K562 (cell line): ENCODE results near the gene EZH2. TPM values are rescaled to one million over a fixed set of nuclear protein-coding genes. Genes with fewer than 3 reads are reported as not detected.
A peak's percentile ranks its signal among the peaks of the same experiment; 100 is the strongest.

Source experiments
- CBFA2T2 ChIP-seq: fragments of 450-650 bp; conservative IDR thresholded peaks from 2 replicates; pipeline ENCODE4 v1.6.1; 2017; ENCODE audit warnings: mild to moderate bottlenecking
- CC2D1A ChIP-seq: fragments of 450-650 bp; IDR thresholded peaks from 2 replicates; pipeline ENCODE4 v1.6.1; 2017; ENCODE audit warnings: mild to moderate bottlenecking
- CREB1 ChIP-seq, 2 experiments: sonication (generic) in 1 of 2; formaldehyde crosslinking in 1 of 2; IDR thresholded peaks; 2 replicates each; pipeline versions ENCODE4 v1.6.1 to v1.8.0; 2012 to 2022; ENCODE audit warnings: inconsistent platforms in 1 of 2, mild to moderate bottlenecking in 1 of 2, missing genetic modification reagents in 1 of 2, moderate library complexity in 1 of 2
- DPF2 ChIP-seq: fragments of 450-650 bp; IDR thresholded peaks from 2 replicates; pipeline ENCODE4 v1.6.1; 2016
- ELF4 ChIP-seq: fragments of 450-650 bp; formaldehyde crosslinking; IDR thresholded peaks from 2 replicates; pipeline ENCODE4 v1.4.0; 2022; ENCODE audit warnings: missing genetic modification characterization
- EP300 ChIP-seq: IDR thresholded peaks from 2 replicates; pipeline ENCODE4 v1.6.1; 2012; ENCODE audit warnings: low read length, improper control_type of control experiment
- FOXM1 ChIP-seq, 2 experiments: fragments of 450-650 bp in 1 of 2; sonication (generic) in 1 of 2; formaldehyde crosslinking in 1 of 2; IDR thresholded peaks; 2 replicates each; pipeline versions ENCODE4 v1.6.1 to v1.9.0; 2017 to 2022; ENCODE audit warnings: low read depth in 2 of 2, mild to moderate bottlenecking in 2 of 2, missing genetic modification reagents in 1 of 2, moderate library complexity in 1 of 2
- GATAD2A ChIP-seq: fragments of 450-650 bp; IDR thresholded peaks from 2 replicates; pipeline ENCODE4 v1.6.1; 2017
- HDAC1 ChIP-seq, 2 experiments: fragments of 450-650 bp; IDR thresholded peaks; 2 replicates each; pipeline ENCODE4 v1.6.1; 2016 to 2017; ENCODE audit warnings: inconsistent platforms in 1 of 2, mild to moderate bottlenecking in 1 of 2, moderate library complexity in 1 of 2
- HDAC2 ChIP-seq: fragments of 450-650 bp; IDR thresholded peaks from 2 replicates; pipeline ENCODE4 v1.6.1; 2016; ENCODE audit warnings: mild to moderate bottlenecking
- JUND ChIP-seq, 2 experiments: IDR thresholded peaks; 2 replicates in 1 of 2; 3 replicates in 1 of 2; pipeline ENCODE4 v1.6.1; 2011; ENCODE audit warnings: borderline replicate concordance in 2 of 2, low read depth in 2 of 2, low read length in 2 of 2, improper control_type of control experiment in 1 of 2, missing biosample characterization in 1 of 2, missing genetic modification characterization in 1 of 2, missing genetic modification reagents in 1 of 2
- KAT7 ChIP-seq: sonication (generic); formaldehyde crosslinking; IDR thresholded peaks from 2 replicates; pipeline ENCODE4 v1.8.0; 2022; ENCODE audit warnings: missing genetic modification reagents, mild to moderate bottlenecking, borderline replicate concordance
- KLF16 ChIP-seq: IDR thresholded peaks from 2 replicates; pipeline ENCODE4 v1.6.1; 2016; ENCODE audit warnings: antibody characterized with exemption
- MLX ChIP-seq, 2 experiments: fragments of 450-650 bp in 1 of 2; sonication (generic) in 1 of 2; formaldehyde crosslinking; conservative IDR thresholded peaks; 2 replicates each; pipeline versions ENCODE4 v1.4.0 to v1.8.1; 2020 to 2022; ENCODE audit warnings: mild to moderate bottlenecking in 1 of 2, missing genetic modification reagents in 1 of 2
- MYNN ChIP-seq, 2 experiments: sonication (generic); formaldehyde crosslinking in 1 of 2; IDR thresholded peaks; 2 replicates each; pipeline versions ENCODE4 v1.5.0 to v1.6.1; 2016 to 2020; ENCODE audit warnings: antibody characterized with exemption in 1 of 2, missing genetic modification reagents in 1 of 2
- NR2F6 ChIP-seq: fragments of 450-650 bp; formaldehyde crosslinking; IDR thresholded peaks from 2 replicates; pipeline ENCODE4 v1.4.0; 2020; ENCODE audit warnings: mild to moderate bottlenecking
- NR3C1 ChIP-seq: sonication (generic); formaldehyde crosslinking; IDR thresholded peaks from 2 replicates; pipeline ENCODE4 v1.8.1; 2022; ENCODE audit warnings: missing genetic modification reagents
- PML ChIP-seq: IDR thresholded peaks from 2 replicates; pipeline ENCODE4 v1.6.1; 2012; ENCODE audit warnings: low read length, inconsistent platforms
- POLR3A ChIP-seq: IDR thresholded peaks from 2 replicates; pipeline ENCODE4 v1.6.1; 2011; ENCODE audit warnings: borderline replicate concordance, mild to moderate bottlenecking, moderate library complexity; ENCODE audit not compliant: insufficient read length, insufficient read depth; ENCODE audit errors: extremely low read depth
- SMARCC2 ChIP-seq: fragments of 450-650 bp; IDR thresholded peaks from 2 replicates; pipeline ENCODE4 v1.6.1; 2017; ENCODE audit warnings: antibody characterized with exemption, moderate library complexity, mild to moderate bottlenecking, low read depth
- SMARCE1 ChIP-seq: fragments of 450-650 bp; IDR thresholded peaks from 2 replicates; pipeline ENCODE4 v1.7.1; 2016; ENCODE audit warnings: mild to moderate bottlenecking
- TAL1 ChIP-seq: fragments of 450-650 bp; IDR thresholded peaks from 2 replicates; pipeline ENCODE4 v1.6.1; 2016; ENCODE audit warnings: mild to moderate bottlenecking
- TSC22D4 ChIP-seq: fragments of 450-650 bp; IDR thresholded peaks from 2 replicates; pipeline ENCODE4 v1.6.1; 2016; ENCODE audit warnings: missing genetic modification characterization, missing biosample characterization, control low read depth
- ZKSCAN1 ChIP-seq: fragments of 150-350 bp; IDR thresholded peaks from 2 replicates; pipeline ENCODE4 v1.6.1; 2016; ENCODE audit warnings: low read depth, low read length
- ZNF174 ChIP-seq: fragments of 250-450 bp; sonication (Bioruptor Pico); IDR thresholded peaks from 2 replicates; pipeline ENCODE4 v1.4.0; 2020; ENCODE audit warnings: mild to moderate bottlenecking
- polyA plus RNA-seq, 8 experiments: library from polyadenylated mRNA; depleted of rRNA in 4 of 8; stranded (reverse) in 5 of 8; unstranded in 3 of 8; fragments of >200 nt; fragmentation: Nextera tagmentation in 2 of 8; fragmentation: Illumina TruSeq in 1 of 8; extraction: Ambion mirVana in 2 of 8; extraction: Trizol in 1 of 8; gene quantifications; 2 replicates each; pipeline versions ENCODE4 v1.2.1 to v1.2.3, GENCODE V29; 2011 to 2014; ENCODE audit warnings: inconsistent platforms in 1 of 8, missing spikeins in 1 of 8
- total RNA-seq, 7 experiments: library from RNA; depleted of rRNA in 6 of 7; stranded (reverse); fragments of >200 nt in 6 of 7; fragmentation: Illumina TruSeq in 2 of 7; extraction: Trizol in 2 of 7; gene quantifications; 2 replicates each; pipeline versions ENCODE4 v1.2.1 to v1.2.3, GENCODE V29; 2011 to 2021; ENCODE audit warnings: low replicate concordance in 1 of 7
- TF ChIP-seq, protein P1 (sequence below): fragments of 150-350 bp; conservative IDR thresholded peaks from 2 replicates; pipeline ENCODE4 v1.6.1; 2014; ENCODE audit warnings: low read length

EZH2 gene
- total and polyA plus RNA-seq, 9 of the 15 experiments (the other 6 are each of a cell fraction or from before 2014, with no cell fraction given), result 48.7 to 175 (median 98.6) TPM

GRCh38 chr7:148850564-148850963, 33.5 kb downstream of the EZH2 start (continued):
- peak; percentile 71; the same call in 1 of the 2 replicates for TF ChIP-seq SMARCC2
- TF ChIP-seq GATAD2A, result no peak
- TF ChIP-seq SMARCE1, result peak; percentile 53; the same call in 1 of the 2 replicates
- TF ChIP-seq CREB1 (IDR thresholded peaks at IDR 0.05), result 0 out of 2 replicates have a peak, but pooled peaks have one; percentile 28
- TF ChIP-seq CREB1 (CRISPR knock-in tag; IDR thresholded peaks at IDR 0.05), result no peak
- peak; percentile 51; the same call in 1 of the 2 replicates for TF ChIP-seq KLF16
- TF ChIP-seq MYNN (IDR thresholded peaks at IDR 0.05), result 0 out of 2 replicates have a peak, but pooled peaks have one; percentile 18
- no peak for TF ChIP-seq MYNN (CRISPR knock-in tag; IDR thresholded peaks at IDR 0.05)
- peak; percentile 77; the same call in 1 of the 2 replicates for TF ChIP-seq EP300
- no peak for TF ChIP-seq NR3C1 (CRISPR knock-in tag)
- no peak for TF ChIP-seq JUND (IDR thresholded peaks at IDR 0.05; ENCODE audit: borderline replicate concordance, low read depth, low read length)
- TF ChIP-seq JUND (tag; IDR thresholded peaks at IDR 0.05; ENCODE audit: borderline replicate concordance, low read depth, low read length), result 0 out of 3 replicates have a peak, but pooled peaks have one; percentile 15
- TF ChIP-seq HDAC2, result peak; percentile 14; the same call in 1 of the 2 replicates
- no peak for TF ChIP-seq MLX (CRISPR knock-in tag; conservative IDR thresholded peaks at IDR 0.05)
- TF ChIP-seq PML, result peak; percentile 53; the same call in 1 of the 2 replicates
- peak; percentile 39; the same call in 1 of the 2 replicates for TF ChIP-seq FOXM1 (IDR thresholded peaks at IDR 0.05; ENCODE audit: low read depth)
- no peak for TF ChIP-seq FOXM1 (CRISPR knock-in tag; IDR thresholded peaks at IDR 0.05; ENCODE audit: low read depth)
- no peak for TF ChIP-seq ELF4 (CRISPR knock-in tag)
- peak; percentile 72 for TF ChIP-seq TAL1
- peak; percentile 79 for TF ChIP-seq CBFA2T2
- TF ChIP-seq ZNF174 (CRISPR knock-in tag), result no peak
- TF ChIP-seq CC2D1A, result no peak
- TF ChIP-seq ZKSCAN1, result no peak
- TF ChIP-seq HDAC1 (IDR thresholded peaks at IDR 0.05), result peak; percentile 26 to 57; a peak in 3 of 4 replicates
- TF ChIP-seq NR2F6 (CRISPR knock-in tag), result no peak
- no peak for TF ChIP-seq TSC22D4 (tag)
- no peak for TF ChIP-seq POLR3A
- TF ChIP-seq DPF2, result peak; percentile 88
- no peak for TF ChIP-seq KAT7
- TF ChIP-seq, protein P1, sequence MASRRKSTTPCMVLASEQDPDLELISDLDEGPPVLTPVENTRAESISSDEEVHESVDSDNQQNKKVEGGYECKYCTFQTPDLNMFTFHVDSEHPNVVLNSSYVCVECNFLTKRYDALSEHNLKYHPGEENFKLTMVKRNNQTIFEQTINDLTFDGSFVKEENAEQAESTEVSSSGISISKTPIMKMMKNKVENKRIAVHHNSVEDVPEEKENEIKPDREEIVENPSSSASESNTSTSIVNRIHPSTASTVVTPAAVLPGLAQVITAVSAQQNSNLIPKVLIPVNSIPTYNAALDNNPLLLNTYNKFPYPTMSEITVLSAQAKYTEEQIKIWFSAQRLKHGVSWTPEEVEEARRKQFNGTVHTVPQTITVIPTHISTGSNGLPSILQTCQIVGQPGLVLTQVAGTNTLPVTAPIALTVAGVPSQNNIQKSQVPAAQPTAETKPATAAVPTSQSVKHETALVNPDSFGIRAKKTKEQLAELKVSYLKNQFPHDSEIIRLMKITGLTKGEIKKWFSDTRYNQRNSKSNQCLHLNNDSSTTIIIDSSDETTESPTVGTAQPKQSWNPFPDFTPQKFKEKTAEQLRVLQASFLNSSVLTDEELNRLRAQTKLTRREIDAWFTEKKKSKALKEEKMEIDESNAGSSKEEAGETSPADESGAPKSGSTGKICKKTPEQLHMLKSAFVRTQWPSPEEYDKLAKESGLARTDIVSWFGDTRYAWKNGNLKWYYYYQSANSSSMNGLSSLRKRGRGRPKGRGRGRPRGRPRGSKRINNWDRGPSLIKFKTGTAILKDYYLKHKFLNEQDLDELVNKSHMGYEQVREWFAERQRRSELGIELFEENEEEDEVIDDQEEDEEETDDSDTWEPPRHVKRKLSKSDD, result no peak
